BLaER1 treated with 17β-estradiol and CSF1 and Interleukin-3, amounts not matched to agents 10 nM and 100 nM (cell line): ENCODE data around the gene BRINP3.

Experiments
- H3K27ac ChIP-seq, 11 experiments: shearing (Covaris generic); formaldehyde crosslinking; 2 replicates each; pipeline ENCODE4 v1.8.1; 2022
- H3K27me3 ChIP-seq, 11 experiments: shearing (Covaris generic); formaldehyde crosslinking; 2 replicates each; pipeline ENCODE4 v1.8.1; 2022
- H3K36me3 ChIP-seq, 11 experiments: shearing (Covaris generic); formaldehyde crosslinking; 2 replicates each; pipeline ENCODE4 v1.8.1; 2022
- H3K4me1 ChIP-seq, 10 experiments: shearing (Covaris generic); formaldehyde crosslinking; 2 replicates each; pipeline ENCODE4 v1.8.1; 2022
- H3K4me2 ChIP-seq, 11 experiments: shearing (Covaris generic); formaldehyde crosslinking; 2 replicates each; pipeline ENCODE4 v1.8.1; 2022
- H3K4me3 ChIP-seq, 10 experiments: shearing (Covaris generic); formaldehyde crosslinking; 2 replicates each; pipeline ENCODE4 v1.8.1; 2022
- H3K9ac ChIP-seq, 11 experiments: shearing (Covaris generic); formaldehyde crosslinking; 2 replicates each; pipeline ENCODE4 v1.8.1; 2022
- H3K9me3 ChIP-seq, 11 experiments: shearing (Covaris generic); formaldehyde crosslinking; replicated peaks in 1 of 11; 2 replicates each; pipeline ENCODE4 v1.8.1; 2022
- H4K20me1 ChIP-seq, 11 experiments: shearing (Covaris generic); formaldehyde crosslinking; 2 replicates each; pipeline ENCODE4 v1.8.1; 2022
- Cebpa-rat ChIP-seq, 11 experiments: shearing (Covaris generic); IDR thresholded peaks; 2 replicates each; pipeline ENCODE4 v1.8.1; 2022

Gene BRINP3

GRCh38 chr1:190429141-190429540 is 48.5 kb downstream of the BRINP3 start:
- Histone ChIP-seq H3K4me1 (peaks cover 0 to 3% (median 0%) of the 10 kb centered on the region in 10 experiments; a peak in 3 of 20 replicates), H3K27me3 (no peaks in the 10 kb centered on the region), H3K4me3 (no peak overlapping the region), H3K27ac (no peak overlapping the region), H3K9me3 (no peaks in the 10 kb centered on the region), H3K9ac (no peak overlapping the region), H4K20me1 (no peaks in the 10 kb centered on the region), H3K4me2 (no peak overlapping the region), H3K36me3 (no peaks in the 10 kb centered on the region)
- no peak for TF ChIP-seq Cebpa-rat (IDR thresholded peaks at IDR 0.05)

DNA sequence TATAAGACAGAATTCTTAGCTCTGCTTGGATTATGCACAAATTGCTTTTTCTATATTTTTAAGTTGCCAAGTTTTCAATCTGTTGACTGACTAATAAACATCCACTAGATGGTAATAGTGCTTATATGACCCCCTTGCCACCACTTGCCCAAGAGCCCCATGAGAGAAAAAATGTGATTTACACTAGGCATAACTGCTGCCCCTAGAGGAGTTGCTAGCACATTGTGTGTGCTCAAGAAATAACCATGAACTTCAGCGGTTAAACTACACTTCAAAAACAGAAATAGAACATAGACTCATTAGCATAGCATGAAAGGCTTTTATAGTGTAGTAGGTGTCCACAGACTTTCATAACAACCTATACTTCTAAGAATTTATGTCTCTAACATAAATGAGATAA is 61.4 kb downstream of the BRINP3 start:
- H4K20me1 ChIP-seq, result no peaks in the 10 kb centered on the region
- TF ChIP-seq Cebpa-rat (IDR thresholded peaks at IDR 0.05), result no peak
- no peaks in the 10 kb centered on the region for H3K4me1 ChIP-seq
- H3K9me3 ChIP-seq, result no peaks in the 10 kb centered on the region
- no peak overlapping the region for H3K9ac ChIP-seq
- H3K27me3 ChIP-seq, result no peaks in the 10 kb centered on the region
- H3K36me3 ChIP-seq, result no peaks in the 10 kb centered on the region
- H3K4me3 ChIP-seq, result no peak overlapping the region
- no peak overlapping the region for H3K4me2 ChIP-seq
- no peak overlapping the region for H3K27ac ChIP-seq

GRCh38 chr1:190413142-190413541 is 64.5 kb downstream of the BRINP3 start:
- Histone ChIP-seq H3K9me3 (no peaks in the 10 kb centered on the region), H3K4me1 (no peaks in the 10 kb centered on the region), H3K4me2 (no peak overlapping the region), H4K20me1 (no peaks in the 10 kb centered on the region), H3K27ac (no peak overlapping the region), H3K36me3 (no peaks in the 10 kb centered on the region), H3K4me3 (no peak overlapping the region), H3K27me3 (no peaks in the 10 kb centered on the region), H3K9ac (no peak overlapping the region)
- TF ChIP-seq Cebpa-rat (IDR thresholded peaks at IDR 0.05), result no peak

GRCh38 chr1:190403402-190403801 is 74.3 kb downstream of the BRINP3 start:
- no peak for TF ChIP-seq Cebpa-rat (IDR thresholded peaks at IDR 0.05)
- no peak overlapping the region for H3K27ac ChIP-seq
- no peaks in the 10 kb centered on the region for H3K9me3 ChIP-seq
- peaks cover 0 to 13% (median 0%) of the 10 kb centered on the region in 10 experiments; a peak in 5 of 20 replicates for H3K4me1 ChIP-seq
- no peak overlapping the region for H3K9ac ChIP-seq
- H3K4me2 ChIP-seq, result no peak overlapping the region
- no peaks in the 10 kb centered on the region for H3K27me3 ChIP-seq
- H3K36me3 ChIP-seq, result no peaks in the 10 kb centered on the region
- H4K20me1 ChIP-seq, result no peaks in the 10 kb centered on the region
- H3K4me3 ChIP-seq, result no peak overlapping the region

GRCh38 chr1:190399233-190399632 is 78.4 kb downstream of the BRINP3 start:
- peak overlapping the region in 2 of 11 experiments; percentile 40 to 51; a peak in 3 of 22 replicates for H3K9ac ChIP-seq

DNA sequence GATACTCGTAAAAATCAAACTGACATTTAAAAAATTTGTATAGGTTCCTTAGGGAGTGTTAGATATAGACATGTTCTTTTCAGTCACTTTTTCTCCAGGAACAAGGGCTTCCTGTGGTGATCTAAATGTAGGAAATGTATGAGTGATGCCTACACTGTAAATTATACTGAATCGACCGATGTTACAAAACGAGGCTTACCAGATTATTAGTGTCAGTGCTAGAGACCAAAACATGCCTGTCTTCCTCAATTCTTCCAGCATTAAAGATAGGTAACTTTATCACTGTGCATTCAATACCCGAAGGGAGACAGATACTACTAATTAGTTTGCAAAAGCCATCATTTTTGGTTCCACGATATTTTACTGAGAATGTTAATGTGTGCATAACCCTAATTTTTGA is 86.1 kb downstream of the BRINP3 start:
- H3K27me3 ChIP-seq, result no peaks in the 10 kb centered on the region
- no peaks in the 10 kb centered on the region for H3K36me3 ChIP-seq
- no peak for TF ChIP-seq Cebpa-rat (IDR thresholded peaks at IDR 0.05)
- H4K20me1 ChIP-seq, result no peaks in the 10 kb centered on the region
- no peak overlapping the region for H3K4me2 ChIP-seq
- no peaks in the 10 kb centered on the region for H3K9me3 ChIP-seq
- no peaks in the 10 kb centered on the region for H3K4me1 ChIP-seq
- no peak overlapping the region for H3K4me3 ChIP-seq
- H3K9ac ChIP-seq, result no peak overlapping the region
- H3K27ac ChIP-seq, result no peak overlapping the region

More at GRCh38 chr1:190399233-190399632, 78.4 kb downstream of the BRINP3 start:
- no peaks in the 10 kb centered on the region for H3K27me3 ChIP-seq
- peaks cover 0 to 13% (median 0%) of the 10 kb centered on the region in 10 experiments; a peak in 5 of 20 replicates for H3K4me1 ChIP-seq
- no peak for TF ChIP-seq Cebpa-rat (IDR thresholded peaks at IDR 0.05)
- H4K20me1 ChIP-seq, result no peaks in the 10 kb centered on the region
- H3K4me2 ChIP-seq, result peak overlapping the region in 10 of 11 experiments; percentile 32 to 70 (median 56); a peak in 16 of 22 replicates
- H3K9me3 ChIP-seq, result no peaks in the 10 kb centered on the region
- no peak overlapping the region for H3K27ac ChIP-seq
- H3K4me3 ChIP-seq, result peak overlapping the region in 2 of 10 experiments; percentile 38; a peak in 3 of 20 replicates
- H3K36me3 ChIP-seq, result no peaks in the 10 kb centered on the region

GRCh38 chr1:190377991-190378390 is 99.7 kb downstream of the BRINP3 start:
- peaks cover 0 to 5% (median 0%) of the 10 kb centered on the region in 11 experiments; a peak in 1 of 22 replicates for H3K27me3 ChIP-seq
- H3K4me1 ChIP-seq, result peaks cover 5 to 29% (median 18%) of the 10 kb centered on the region in 10 experiments; a peak in 17 of 20 replicates
- no peaks in the 10 kb centered on the region for H3K36me3 ChIP-seq
- no peak for TF ChIP-seq Cebpa-rat (IDR thresholded peaks at IDR 0.05)
- peak overlapping the region in 8 of 11 experiments; percentile 19 to 69 (median 46); a peak in 14 of 22 replicates for H3K4me2 ChIP-seq
- no peaks in the 10 kb centered on the region for H4K20me1 ChIP-seq
- no peak overlapping the region for H3K9ac ChIP-seq
- no peak overlapping the region for H3K4me3 ChIP-seq
- H3K27ac ChIP-seq, result no peak overlapping the region
- no peaks in the 10 kb centered on the region for H3K9me3 ChIP-seq

GRCh38 chr1:190377294-190377693 is 100.4 kb downstream of the BRINP3 start:
- Histone ChIP-seq H4K20me1 (no peaks in the 10 kb centered on the region), H3K4me1 (peaks cover 5 to 29% (median 18%) of the 10 kb centered on the region in 10 experiments; a peak in 17 of 20 replicates), H3K4me2 (peak overlapping the region in 10 of 11 experiments; percentile 29 to 69 (median 47); a peak in 15 of 22 replicates), H3K9me3 (no peaks in the 10 kb centered on the region), H3K27ac (no peak overlapping the region), H3K9ac (no peak overlapping the region), H3K4me3 (no peak overlapping the region), H3K27me3 (peaks cover 0 to 5% (median 0%) of the 10 kb centered on the region in 11 experiments; a peak in 1 of 22 replicates), H3K36me3 (no peaks in the 10 kb centered on the region)
- no peak for TF ChIP-seq Cebpa-rat (IDR thresholded peaks at IDR 0.05)

DNA sequence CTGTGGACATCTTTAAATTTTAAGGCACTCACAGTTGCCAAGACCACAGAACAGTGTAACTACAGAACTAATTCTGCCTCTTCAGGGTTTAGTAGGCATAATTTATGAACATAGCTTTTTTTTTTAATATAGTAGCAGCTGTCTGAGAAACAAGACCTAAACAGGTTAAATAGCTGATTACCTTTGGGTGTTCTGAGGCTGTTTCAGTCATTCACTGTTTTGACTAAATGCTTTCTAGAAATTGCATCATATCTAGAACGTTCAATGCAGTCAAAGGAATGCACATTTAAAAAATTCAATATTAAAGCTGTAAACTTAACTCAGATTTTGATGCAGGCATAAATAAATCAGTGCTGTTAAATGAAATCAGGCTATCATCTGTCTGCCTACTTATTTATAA is 101.6 kb downstream of the BRINP3 start:
- Histone ChIP-seq H3K4me3 (no peak overlapping the region), H3K4me2 (0 out of 22 replicates have a peak overlapping the region, but pooled peaks of 1 of the 11 experiments have one; percentile 12), H3K27me3 (peaks cover 0 to 5% (median 0%) of the 10 kb centered on the region in 11 experiments; a peak in 1 of 22 replicates), H3K36me3 (no peaks in the 10 kb centered on the region), H3K27ac (no peak overlapping the region), H3K9ac (no peak overlapping the region), H3K4me1 (peaks cover 5 to 29% (median 18%) of the 10 kb centered on the region in 10 experiments; a peak in 17 of 20 replicates), H4K20me1 (no peaks in the 10 kb centered on the region), H3K9me3 (no peaks in the 10 kb centered on the region)
- TF ChIP-seq Cebpa-rat (IDR thresholded peaks at IDR 0.05), result no peak
